LNCaP clone FGC (cell line): ENCODE data around the gene EML2.

Source experiments
- DNase-seq: peaks from one replicate; pipeline ENCODE4 v3.0.0-alpha.2; 2011; ENCODE audit warnings: low read depth
- H3K4me3 ChIP-seq: 2 replicates; pipeline ENCODE4 v1.5.1; 2011; ENCODE audit warnings: mild to moderate bottlenecking, low read depth, low read length, control low read depth
- TF ChIP-seq, protein P1 (sequence below): IDR thresholded peaks from 2 replicates; pipeline ENCODE4 v1.5.1; 2012; ENCODE audit warnings: mild to moderate bottlenecking; ENCODE audit not compliant: control insufficient read depth, insufficient read depth; ENCODE audit errors: extremely low read depth

EML2 gene

DNA sequence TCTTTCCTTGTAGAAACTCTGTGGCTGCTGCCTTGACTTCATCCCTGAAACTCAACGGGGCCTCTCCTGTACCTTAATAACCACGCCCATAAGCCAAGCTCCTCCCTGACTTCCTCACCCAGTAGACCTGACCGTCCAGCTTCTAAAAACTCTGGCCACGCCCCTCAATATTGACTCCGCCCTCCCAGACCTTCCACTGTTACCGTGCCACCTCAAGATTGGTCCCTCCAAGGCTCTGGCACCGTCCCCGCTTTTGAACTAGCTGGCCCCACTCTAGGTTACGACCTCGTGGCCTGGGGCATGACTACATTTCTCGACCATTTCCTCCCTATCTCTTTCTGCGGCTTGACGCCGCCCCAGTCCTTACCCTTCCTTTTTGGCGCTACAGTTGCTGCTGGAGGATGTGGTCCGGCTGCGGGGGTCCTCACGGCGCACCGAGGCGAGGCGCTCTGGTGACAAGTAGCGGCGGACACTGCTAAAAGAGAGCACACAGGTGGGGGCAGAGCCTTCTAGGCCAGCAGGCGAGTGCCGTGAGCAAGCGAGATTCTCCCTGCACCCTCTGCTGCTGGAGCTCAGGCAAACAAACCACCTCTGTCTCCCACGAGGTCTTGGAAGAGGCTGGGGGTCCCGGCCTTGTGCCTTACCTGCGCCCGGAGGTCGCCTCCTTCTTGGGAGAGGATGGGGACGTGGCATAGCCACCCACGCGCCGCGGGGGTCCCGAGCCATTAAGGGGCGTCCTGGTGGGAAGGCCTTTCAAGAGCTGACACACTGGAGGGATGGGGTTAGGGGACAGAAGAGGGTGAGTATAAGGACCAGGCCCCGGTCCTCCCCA is 2.3 kb upstream of the EML2 start:
- no peak for DNase-seq
- TF ChIP-seq, protein P1, sequence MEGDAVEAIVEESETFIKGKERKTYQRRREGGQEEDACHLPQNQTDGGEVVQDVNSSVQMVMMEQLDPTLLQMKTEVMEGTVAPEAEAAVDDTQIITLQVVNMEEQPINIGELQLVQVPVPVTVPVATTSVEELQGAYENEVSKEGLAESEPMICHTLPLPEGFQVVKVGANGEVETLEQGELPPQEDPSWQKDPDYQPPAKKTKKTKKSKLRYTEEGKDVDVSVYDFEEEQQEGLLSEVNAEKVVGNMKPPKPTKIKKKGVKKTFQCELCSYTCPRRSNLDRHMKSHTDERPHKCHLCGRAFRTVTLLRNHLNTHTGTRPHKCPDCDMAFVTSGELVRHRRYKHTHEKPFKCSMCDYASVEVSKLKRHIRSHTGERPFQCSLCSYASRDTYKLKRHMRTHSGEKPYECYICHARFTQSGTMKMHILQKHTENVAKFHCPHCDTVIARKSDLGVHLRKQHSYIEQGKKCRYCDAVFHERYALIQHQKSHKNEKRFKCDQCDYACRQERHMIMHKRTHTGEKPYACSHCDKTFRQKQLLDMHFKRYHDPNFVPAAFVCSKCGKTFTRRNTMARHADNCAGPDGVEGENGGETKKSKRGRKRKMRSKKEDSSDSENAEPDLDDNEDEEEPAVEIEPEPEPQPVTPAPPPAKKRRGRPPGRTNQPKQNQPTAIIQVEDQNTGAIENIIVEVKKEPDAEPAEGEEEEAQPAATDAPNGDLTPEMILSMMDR: no peak
- H3K4me3 ChIP-seq: no peak overlapping the region

DNA sequence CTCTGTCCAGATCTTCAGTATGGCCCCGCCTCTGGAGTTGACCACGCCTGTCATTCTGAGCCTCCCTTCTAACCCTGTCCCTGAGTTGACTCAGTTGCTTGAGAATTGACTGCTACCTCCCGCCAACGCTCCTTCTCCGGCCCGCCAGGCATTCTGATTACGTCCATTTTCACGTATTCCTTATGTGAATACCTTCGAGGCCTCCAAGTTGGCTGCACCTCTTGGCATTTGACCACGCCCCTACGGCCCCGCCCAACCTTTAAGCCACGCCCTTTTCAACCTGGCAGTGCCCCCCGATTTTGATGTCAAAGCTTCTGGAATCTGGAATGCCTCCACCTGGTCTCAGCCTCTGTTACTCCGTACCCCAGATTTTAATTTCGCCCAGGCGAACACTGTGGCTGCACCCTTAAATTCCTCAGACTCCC is 1.7 kb upstream of the EML2 start:
- no peak overlapping the region for H3K4me3 ChIP-seq
- DNase-seq: no peak
- TF ChIP-seq, protein P1: no peak

DNA sequence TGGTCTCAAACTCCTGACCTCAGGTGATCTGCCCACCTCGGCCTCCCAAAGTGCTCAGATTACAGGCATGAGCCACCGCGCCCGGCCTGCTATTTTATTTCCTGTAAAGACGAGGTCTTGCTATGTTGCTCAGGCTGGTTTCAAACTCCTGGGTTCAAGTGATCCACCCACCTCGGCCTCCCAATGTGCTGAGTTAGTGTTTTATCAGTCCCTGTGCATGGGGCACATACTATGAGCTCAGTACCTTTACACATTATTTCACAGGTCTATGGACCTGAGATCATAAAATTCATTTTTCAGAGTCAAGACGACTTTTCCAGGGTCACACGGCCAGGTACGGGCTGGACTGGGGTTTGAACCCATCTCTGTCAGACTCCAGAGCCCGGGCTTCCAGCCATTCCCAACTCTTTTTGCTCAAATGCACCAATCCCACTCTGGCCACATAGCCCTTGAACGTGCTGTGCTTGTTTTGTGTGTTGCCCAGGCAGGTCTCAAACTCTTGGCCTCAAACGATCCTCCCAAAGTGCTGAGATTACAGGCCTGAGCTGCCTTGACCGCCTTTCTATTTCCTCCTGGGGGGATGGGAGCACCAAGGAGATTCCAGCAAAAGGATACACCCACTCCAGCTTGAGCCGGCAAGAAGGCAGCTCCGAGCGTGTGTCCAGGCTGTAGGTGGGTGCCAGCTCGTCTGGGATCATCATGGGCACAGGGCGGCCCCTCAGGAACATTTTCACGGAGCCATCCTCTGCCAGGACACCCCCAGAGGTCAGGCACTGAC is 1.1 kb downstream of the EML2 start:
- peak overlapping the region; percentile 62 for H3K4me3 ChIP-seq
- TF ChIP-seq, protein P1: no peak
- DNase-seq: no peak

DNA sequence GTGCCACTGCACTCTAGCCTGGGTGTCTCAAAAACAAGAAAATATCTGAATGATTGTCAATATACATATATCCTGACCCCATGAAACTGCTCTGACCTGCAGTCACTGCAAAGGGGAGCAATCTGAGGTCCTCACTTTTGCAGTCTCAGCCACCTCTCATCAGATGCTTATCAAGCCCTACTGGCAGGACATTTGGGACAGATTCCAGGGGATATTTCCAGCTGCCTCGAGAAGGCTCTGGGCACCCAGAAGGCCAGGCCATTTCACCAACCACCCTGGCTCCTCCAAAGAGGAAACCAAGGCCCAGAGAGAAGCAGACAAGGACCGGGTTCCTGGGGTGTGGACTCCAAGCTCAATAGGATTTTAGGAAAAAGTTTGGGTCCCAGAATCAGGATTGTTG is 2.3 kb downstream of the EML2 start:
- H3K4me3 ChIP-seq: no peak overlapping the region
- TF ChIP-seq, protein P1: no peak
- no peak for DNase-seq

DNA sequence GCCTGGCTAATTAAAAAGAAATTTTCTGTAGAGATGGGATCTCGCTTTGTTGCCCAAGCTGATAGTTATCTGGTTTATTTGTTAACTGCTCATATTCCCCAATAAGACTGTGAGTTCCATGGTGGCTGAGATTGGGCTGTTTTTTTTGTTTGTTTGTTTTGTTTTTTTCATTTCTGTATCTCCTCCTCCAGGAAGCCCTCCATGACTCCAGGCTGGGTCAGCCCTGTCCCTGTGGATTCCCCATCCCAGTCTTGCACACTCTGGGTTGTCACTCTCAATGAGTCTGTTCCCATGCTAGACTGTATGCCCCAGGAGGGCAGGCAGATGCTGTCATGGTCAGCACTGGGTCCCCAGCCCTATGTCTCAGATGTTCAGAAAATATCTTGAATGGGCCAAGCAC is 2.9 kb downstream of the EML2 start:
- no peak for DNase-seq
- TF ChIP-seq, protein P1: no peak
- no peak overlapping the region for H3K4me3 ChIP-seq

DNA sequence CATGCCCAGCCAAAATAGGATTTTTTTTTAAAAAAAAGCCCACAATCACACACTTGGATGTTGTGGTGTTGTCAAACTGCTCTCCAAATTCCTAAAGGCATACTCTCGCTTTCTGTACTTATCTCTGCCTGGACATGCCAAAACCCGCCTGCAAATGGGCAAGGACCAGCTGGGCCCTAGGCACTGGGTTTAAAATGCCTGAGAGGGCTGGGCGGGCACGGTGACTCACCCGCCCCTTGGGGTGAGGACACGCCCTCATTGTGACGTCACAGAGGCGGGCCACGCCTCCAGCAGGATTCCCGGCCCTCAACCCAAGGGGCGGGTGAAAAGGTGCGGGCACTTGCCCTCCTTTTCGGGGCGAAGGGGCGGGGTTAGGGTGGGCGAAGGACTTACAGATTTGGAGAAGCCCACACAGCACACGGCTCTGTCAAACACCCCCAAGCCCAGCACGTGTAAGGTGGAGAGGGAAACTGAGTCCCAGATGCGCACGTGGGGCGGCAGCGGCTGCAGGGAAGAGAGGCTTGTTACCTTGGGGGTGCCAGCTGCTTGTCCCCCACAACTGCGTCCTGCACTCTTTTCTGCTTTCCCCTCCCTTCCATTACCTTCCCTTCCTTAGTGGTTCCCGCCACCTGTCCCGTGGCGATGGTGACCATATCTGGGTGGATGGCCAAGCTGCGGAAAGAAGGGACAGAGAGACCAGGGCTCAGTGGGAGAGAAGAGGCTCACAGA is 6.6 kb downstream of the EML2 start:
- no peak overlapping the region for H3K4me3 ChIP-seq
- TF ChIP-seq, protein P1: no peak
- no peak for DNase-seq
